WI38 (cell line): Measurements from ENCODE around the gene GALNT2.

Experiments
- H3K4me3 ChIP-seq: 2 replicates; pipeline ENCODE4 v1.5.1; 2011; ENCODE audit warnings: low read depth, mild to moderate bottlenecking, control low read depth, low read length
- TF ChIP-seq, protein P1 (sequence below): IDR thresholded peaks from 2 replicates; pipeline ENCODE4 v1.5.1; 2012; ENCODE audit warnings: low read depth, mild to moderate bottlenecking, control low read depth, low read length

GALNT2 gene

DNA sequence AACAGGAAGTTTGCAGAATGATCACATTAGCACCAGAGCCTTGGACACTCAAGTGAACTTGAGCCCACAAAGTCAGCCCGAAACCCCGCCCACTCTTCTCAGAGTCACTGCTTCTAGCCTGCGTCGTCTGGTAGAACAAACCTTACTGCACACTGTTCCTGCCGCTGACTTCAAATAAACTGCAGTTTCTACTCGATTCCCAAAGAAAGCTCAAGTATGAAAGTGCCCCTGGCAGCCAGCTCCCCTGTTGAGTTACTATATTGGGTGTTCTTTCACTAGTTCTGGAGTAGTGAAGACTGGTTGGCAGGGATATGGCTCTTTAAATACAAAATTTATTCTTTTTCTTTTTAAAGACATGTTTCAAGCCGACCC is 164.7 kb downstream of the GALNT2 start:
- TF ChIP-seq, protein P1, sequence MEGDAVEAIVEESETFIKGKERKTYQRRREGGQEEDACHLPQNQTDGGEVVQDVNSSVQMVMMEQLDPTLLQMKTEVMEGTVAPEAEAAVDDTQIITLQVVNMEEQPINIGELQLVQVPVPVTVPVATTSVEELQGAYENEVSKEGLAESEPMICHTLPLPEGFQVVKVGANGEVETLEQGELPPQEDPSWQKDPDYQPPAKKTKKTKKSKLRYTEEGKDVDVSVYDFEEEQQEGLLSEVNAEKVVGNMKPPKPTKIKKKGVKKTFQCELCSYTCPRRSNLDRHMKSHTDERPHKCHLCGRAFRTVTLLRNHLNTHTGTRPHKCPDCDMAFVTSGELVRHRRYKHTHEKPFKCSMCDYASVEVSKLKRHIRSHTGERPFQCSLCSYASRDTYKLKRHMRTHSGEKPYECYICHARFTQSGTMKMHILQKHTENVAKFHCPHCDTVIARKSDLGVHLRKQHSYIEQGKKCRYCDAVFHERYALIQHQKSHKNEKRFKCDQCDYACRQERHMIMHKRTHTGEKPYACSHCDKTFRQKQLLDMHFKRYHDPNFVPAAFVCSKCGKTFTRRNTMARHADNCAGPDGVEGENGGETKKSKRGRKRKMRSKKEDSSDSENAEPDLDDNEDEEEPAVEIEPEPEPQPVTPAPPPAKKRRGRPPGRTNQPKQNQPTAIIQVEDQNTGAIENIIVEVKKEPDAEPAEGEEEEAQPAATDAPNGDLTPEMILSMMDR: no peak

DNA sequence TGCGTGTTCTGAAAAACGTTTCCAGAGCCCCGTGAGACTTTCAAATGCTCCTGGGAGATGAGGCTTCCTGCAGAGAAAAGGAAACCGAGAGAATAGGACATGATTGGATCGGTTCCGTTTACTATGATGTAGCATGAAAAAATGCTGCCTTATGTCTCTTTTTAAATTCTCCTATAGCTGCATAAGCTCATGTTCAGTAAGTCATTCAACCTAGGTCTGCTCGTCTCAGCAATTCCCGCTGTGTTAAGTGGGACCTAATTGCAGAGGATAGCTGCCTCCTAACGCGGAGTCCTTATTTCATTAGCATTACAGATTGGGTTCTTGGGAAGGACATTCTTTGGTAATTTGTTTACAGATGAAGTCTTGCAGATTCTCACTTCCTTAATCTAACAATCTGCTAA is 165.3 kb downstream of the GALNT2 start:
- no peak overlapping the region for H3K4me3 ChIP-seq
- TF ChIP-seq, protein P1: no peak

More for the DNA sequence above, 164.7 kb downstream of the GALNT2 start:
- no peak overlapping the region for H3K4me3 ChIP-seq

DNA sequence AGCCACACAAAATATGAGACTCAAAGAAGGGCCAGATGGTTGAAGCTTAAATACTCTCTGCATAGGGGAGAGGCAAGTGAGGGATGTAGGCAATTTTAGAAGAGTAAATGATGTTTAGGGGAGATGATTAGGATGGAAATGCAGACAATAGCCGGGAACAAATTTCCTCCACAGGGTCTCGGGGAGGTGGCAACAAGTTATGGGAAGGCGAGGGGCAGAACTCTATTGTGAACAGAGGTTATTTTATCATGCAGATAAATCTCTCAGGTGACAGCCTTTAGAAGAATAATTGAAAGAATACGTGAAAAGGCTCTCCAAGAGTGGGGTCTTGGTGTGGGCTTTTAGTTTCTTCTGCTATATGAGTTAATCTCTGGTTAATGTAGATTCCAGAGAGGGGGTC is 166.7 kb downstream of the GALNT2 start:
- H3K4me3 ChIP-seq: no peak overlapping the region
- TF ChIP-seq, protein P1: no peak

DNA sequence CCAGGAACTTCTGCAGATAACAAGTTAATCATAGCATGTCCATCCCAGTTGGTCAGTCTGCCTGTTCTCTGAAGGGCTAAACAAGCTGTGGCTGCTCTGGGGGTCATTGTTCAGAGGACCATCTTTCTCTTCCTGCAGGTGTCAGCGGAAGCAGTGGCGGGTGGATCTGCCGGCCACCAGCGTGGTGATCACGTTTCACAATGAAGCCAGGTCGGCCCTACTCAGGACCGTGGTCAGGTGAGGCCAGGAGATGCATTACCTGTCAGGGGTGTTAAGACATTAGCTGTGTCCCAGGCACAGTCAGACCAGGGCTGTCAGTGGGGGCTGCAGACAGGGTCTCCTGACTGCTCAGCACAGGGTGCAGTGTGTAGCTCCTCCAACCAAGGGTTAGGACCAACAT is 168.8 kb downstream of the GALNT2 start:
- no peak overlapping the region for H3K4me3 ChIP-seq
- TF ChIP-seq, protein P1: no peak

DNA sequence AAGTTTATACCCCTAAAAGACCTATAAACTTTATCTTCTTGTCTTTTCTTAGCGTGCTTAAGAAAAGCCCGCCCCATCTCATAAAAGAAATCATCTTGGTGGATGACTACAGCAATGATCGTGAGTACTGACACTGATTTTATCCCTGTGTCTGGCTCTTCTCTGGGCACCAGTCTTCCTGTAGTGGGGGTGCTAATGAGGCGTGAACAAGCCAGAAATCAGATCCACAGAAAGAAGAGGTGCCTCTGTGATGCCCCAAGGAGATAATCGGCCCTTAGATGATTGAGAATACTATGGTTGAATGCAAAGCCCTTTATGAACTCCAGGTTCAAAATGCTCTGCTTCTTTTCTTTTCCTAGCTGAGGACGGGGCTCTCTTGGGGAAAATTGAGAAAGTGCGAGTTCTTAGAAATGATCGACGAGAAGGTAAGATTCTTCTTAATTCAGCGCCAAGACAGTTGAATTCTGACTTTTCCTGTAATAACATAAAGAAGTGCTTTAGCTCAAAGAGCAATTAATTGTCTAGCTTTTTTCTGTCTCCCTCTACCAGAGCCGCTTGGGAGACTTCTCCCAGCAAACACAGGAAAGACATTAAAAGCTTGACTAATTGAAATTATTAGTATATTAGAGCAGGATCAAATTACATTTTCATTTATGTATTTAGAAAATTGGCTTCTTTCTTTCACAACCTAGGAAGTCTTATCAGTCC is 169.4 kb downstream of the GALNT2 start:
- TF ChIP-seq, protein P1: no peak
- no peak overlapping the region for H3K4me3 ChIP-seq

DNA sequence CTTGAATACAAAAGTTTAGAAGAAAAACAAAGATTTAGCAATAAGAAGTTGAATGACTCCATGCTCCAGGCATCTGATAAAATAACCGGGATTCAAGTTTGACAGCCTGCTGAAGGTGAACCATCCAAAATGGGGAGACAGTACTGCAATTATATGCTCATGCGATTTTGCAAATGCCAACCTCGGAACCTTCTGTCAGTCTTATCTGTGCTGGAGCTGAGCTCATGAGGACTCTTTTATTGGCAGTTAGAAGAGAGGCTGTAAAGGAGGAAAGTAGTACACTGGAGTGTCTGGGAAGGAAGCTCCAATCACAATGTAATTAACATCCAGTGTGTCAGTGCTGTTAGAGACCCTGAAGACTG is 170.0 kb downstream of the GALNT2 start:
- TF ChIP-seq, protein P1: no peak
- no peak overlapping the region for H3K4me3 ChIP-seq

DNA sequence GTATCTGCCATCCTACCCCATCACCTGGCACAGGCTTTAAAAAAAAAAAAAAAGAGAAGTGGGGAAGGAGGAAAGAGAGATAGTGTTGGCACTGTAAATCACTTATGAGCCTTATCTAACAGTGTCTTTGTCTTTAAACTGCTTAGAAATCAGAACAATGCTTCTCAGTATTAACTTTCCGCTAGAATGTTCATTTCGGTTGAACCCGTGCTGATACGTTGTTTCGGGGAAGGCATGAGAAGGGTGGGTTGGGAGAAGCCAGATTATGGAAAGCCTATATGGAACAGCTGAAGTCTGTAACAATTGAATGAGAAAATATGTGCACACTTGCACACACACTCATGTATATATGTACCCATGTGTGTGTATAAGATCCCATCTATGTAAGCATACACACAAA is 170.8 kb downstream of the GALNT2 start:
- no peak overlapping the region for H3K4me3 ChIP-seq
- TF ChIP-seq, protein P1: no peak
